Stimulated activated CD8-positive, alpha-beta memory T cell treated with anti-CD3 and anti-CD28 coated beads, Interleukin-15, amount 100 ng/mL, for 1 hour (primary cell): ENCODE data around the gene DCLRE1B.

Experiments used
- DNase-seq: peaks from one replicate; pipeline ENCODE4 v3.0.0-alpha.2; 2020; ENCODE audit warnings: low read depth

Gene DCLRE1B

DNA sequence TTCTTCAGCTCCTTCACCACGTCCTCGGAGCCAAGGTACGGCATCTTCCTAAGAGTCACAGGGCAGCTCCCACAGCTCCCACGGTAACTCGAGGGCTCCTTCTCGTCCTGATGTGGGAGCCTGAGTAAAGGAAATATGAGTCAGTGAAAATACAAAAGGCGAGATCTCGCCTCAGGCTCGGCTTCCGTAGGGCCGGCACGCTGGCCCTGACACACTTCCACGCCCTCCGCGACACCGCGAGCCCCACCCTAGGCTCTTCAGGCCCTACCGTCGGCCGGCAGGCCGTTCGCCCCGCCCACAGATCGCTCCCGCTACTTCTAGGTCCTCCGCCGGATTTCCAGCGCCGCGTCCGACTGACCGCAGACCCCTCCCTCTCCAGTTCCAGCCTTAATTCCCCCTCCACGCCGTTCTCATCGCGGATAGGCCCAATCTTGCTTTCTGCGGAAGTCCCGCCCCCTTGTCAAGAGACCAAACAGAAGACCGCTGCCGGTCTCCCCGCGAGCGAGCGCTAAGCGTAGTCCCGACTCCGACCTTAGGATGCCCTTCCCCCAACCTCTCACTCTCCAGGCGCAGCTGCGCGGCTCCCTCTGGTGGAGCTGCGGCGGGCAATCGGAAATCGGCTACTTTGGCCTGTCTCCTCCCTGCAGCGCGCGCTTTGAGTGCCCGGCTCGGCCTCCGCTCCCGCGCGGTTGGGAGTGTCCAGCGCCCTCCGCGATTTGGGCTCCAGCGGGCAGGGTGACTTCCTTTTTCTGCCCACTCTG is at the start of gene DCLRE1B, which contains the start of gene AP4B1:
Gene DCLRE1B, plus strand, starts transcription at position 653 of the 761 bp plus-strand sequence. CDS start 261 bp downstream, outside the sequence.
Gene AP4B1, minus strand, starts transcription at position 126 of the 761 bp plus-strand sequence. Its CDS starts 82 bp downstream, at position 44.
- peak; percentile 93 for DNase-seq

DNA sequence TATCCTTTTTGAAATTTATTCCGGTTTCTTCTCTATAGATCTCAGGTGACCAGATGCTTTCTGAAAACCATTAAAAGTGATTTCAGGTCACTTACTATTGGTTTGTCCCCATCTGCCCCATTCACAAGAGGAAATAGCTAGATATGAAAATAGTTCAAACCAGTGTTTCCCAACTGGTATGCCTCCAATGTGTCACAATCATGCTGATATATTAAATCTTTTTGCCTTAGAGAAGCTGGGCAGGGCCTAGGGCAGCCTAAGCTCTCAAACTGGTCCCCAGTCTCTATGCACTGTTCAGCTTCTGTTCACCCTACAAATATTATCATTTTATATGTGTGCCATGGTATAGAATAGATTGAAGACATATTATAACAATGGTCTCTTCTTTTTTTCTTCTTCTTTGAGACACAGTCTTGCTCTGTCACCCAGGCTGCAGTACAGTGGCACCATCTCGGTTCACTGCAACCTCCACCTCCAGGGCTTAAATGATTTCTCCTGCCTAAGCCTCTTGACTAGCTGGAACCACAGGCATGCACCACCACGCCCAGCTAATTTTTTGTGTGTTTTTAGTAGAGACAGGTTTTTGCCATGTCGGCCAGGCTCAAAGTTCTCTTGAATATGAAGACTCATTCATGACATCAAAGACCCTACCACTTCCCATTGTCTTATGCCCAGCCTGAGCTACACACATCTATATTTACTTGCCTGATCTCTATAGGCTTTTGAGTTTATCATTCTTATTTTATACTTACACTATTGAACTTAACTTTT is 49.3 kb upstream of the DCLRE1B start:
- no peak for DNase-seq

GRCh38 chr1:113856401-113856790 is 48.7 kb upstream of the DCLRE1B start:
- no peak for DNase-seq

DNA sequence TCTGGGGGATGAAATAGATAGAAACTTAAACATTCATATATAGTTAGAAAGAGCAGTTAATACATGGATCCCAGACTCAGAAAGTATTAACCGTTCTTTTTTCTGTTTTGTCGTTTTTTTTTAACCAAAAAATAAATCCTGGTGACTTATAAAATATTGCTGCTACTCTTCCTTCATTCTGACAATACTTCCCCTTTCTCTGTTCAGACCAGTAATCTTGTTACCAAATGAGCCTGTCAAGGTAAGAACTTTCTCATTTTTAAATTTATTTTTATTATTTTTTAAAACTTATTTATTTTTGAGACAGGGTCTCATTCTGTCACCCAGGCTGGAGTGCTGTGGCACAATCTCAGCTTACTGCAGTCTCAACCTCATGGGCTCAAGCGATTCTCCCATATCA is 47.4 kb upstream of the DCLRE1B start:
- DNase-seq: no peak

DNA sequence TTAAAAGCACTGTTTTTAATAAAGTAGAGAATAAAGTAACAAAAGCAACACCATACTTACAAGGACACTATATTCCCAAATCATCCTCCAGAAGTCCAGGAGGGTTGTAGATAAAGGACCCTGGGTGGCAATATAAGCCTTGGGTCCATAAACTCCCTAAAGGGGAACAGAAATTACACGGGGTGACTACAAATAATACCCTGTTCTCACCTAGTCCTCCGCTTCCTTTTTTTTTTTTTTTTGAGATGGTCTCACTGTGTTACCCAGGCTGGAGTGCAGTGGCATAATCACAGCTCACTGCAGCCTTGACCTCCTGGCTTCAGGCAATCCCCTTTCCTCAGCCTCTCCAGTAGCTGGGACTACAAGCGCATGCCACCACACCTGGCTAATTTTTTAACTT is 46.7 kb upstream of the DCLRE1B start:
- DNase-seq: no peak

DNA sequence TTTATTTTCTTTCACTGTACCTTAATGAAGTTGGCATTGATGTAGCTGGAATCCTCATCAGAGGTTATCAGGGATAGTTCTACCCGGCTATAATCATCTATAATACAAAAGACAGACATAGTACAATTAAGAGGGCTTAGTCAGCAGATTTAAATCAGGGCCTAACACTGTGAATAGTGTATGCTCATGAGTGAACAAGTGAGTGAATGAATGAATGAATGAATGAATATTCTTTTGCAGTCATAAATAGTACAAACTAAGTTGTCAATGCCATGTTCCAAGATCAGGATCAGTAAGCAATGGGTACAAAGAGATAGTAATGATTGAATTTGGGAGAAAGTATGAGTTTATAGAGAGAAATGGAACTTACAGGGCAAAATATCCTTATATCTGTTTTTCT is 46.1 kb upstream of the DCLRE1B start:
- DNase-seq: no peak

GRCh38 chr1:113859478-113860175 is 45.5 kb upstream of the DCLRE1B start:
- DNase-seq: no peak

DNA sequence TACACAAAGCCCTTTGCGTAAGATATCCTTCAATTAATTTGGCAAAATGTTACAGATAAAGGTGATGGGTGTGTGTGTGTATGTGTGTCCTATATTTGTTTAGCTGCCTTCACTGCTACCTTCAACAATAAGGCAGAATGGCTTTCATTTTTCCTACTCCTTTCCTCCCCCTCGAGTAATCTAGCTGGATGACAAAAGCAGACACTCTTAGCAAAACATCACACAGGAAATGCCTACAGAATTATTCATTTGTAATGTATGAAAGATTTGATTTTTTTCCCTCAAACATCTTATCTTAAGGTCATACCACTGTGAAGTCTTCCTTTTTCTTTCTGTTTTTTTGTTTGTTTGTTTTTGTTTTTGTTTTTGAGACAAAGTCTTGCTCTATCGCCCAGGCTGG is 44.2 kb upstream of the DCLRE1B start:
- no peak for DNase-seq

- DNase-seq: no peak
Measured at GRCh38 chr1:113861641-113862040, 43.5 kb upstream of the DCLRE1B start.

DNA sequence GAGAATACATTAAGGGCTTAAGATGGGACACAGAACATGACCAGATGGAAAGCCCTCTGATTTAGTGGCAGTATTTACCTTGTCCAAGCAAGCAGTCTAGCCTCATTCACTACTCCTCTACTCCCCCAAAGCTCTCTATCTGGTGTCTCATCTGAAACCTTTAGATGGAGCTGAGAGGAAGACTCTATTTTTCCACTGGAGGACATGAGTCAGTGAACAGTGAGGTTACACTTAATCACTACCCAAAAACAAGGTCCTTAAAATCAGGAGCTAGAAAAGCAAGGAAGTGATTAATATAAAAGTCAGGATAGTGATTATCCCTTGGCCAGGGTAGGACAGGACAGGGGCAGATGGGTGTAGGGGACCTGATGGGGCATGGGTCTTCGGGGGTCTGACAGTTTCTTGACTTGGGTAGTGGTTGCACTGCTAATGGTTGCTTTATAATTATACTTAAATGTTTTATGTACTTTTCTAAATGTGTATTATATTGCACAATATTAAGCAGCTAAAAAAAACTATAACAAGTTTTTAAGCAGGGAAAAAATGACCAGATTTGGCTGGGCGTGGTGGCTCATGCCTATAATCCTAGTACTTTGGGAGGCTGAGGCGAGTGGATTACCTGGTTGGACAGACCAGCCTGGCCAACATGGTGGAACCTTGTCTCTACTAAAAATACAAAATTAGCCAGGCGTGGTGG is 36.6 kb upstream of the DCLRE1B start:
- DNase-seq: no peak

DNA sequence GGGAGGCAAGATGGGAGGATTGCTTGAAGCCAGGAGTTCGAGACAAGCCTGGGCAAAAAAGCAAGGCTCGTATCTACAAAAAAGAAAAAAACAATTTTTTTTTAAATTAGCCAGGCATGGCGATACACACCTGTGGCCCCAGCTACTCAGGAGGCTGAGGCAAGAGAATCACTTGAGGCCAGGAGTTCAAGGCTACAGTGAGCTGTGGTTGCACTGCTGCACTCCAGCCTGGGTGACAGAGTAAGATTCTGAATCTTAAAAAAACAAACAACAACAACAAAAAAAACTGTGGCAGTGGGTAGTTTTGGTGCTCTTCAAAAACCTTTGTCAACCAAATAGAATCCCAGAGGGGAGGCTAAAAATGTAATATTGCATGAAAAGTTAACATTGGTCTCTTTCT is 34.3 kb upstream of the DCLRE1B start:
- DNase-seq: no peak

- DNase-seq: peak; percentile 55
Measured at GRCh38 chr1:113871597-113872113, 33.5 kb upstream of the DCLRE1B start, which contains the start of gene PTPN22. PTPN22 (minus strand) TSS chr1:113871712.

DNA sequence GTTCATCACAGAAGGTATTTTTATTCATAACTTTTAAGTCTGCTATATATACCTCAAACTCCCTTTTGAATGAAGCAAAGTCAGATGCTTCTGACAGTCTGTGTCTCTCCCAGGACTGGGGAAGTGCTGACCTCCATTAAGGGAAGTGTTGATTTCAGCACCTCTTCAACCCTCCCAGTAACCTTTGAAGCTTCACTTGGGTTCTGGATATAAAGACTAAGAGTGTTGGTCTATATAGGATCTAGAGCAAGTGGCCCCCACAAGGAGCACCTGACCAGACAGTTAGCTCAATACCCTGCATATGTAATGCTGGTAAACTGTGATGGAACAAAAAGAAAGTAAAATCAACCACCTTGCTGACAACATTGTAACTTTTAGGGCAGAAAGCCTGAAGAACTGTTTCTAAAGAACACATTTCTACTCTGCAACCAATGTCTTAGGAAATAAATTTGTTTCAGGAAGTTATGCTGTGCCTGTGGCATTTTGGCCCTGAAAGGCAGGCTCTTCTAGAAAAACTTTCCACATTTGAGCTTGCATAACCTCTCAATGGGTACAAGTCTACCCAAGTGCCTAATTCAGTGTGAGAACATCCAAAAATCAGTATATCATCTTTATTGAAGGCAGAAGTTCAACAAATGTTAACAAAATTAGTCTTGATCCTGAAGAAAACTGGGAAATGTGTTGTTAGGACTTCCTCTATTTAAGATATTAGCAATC is 32.7 kb upstream of the DCLRE1B start:
- DNase-seq: no peak

DNA sequence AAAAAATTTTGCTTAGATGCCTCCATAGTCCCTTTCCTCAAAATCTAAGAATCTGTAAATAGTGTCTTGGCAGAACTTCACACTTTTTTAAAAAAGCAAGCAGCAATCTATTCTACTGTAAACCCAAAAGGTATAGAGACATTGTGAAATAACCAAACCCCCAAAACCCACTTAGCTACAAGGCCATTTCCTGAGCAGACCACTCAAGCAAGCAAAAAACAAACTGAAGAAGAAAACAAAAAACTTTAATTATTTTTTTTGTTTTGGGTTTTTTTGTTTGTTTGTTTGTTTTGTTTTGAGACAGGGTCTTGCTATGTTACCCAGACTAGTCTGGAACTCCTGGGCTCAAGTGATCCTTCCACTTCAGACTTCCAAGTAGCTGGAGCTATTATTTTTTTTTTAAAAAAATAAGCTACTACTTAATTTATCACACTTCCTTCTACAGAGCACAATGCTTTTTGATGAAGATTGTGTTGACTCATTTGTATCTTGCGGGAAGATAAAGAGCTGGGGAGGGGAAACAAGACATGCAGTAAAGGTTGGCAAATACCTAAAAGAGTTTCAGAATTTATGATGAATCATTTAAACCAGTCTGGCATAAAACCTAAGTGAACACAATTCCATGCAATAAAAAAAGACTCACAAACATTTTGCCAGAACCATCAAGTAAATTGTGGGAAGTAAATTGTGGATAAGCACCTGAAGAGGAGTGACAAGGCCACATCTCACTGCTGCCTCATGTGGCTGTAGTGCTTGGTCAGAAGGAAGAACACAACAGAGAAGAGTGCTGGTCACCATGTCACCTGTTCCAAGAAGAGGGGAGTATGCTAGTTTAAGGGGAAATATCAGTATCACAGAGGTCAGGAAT is 30.9 kb upstream of the DCLRE1B start:
- no peak for DNase-seq

DNA sequence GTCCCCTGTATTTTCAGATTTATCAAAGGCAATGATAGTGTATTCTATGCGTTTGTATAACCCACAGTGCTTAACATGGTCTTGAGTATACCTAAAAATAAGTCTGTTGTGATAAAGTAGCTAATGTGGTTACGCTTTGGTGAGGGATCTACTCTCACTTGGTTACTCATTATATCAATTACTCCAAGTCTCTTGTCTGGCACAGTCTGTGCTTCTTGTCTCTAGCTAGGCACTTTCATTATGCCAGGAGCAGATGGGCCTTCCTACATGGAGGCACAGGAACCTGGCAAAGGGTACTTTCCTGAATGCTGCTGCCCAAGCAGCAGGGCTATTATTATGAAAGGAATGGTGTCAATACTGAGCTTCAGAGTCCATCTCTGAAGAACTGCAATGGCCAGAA is 29.4 kb upstream of the DCLRE1B start:
- no peak for DNase-seq

DNA sequence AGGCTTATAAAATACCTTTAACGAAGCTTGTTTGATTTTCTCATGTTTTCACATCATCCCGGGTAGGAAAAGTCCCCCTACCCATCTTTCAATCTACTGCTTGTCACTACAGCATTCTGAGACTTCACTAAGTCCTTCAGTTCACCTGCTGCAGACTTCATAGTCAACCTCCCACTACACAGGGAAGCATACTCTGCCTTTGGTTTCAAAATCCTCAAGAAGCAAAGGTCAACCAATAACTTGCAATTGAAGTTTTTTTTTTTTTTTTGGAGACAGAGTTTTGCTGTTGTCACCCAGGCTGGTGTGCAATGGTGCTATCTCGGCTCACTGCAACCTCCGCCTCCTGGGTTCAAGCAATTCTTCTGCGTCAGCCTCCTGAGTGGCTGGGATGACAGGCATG is 28.9 kb upstream of the DCLRE1B start:
- DNase-seq: no peak

DNA sequence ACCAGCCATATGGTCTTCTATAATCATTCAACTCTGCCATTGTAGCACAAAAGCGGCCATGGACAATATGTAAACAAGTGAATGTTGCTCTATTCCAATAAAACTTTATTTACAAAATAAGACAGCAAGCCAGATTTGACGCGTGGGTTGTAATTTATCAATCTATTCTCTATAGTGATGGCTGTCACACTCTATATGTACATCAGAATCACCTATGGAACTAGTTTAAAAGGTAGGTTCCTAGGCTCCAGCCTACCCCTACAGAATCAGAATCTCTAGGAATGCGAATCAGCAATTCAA is 25.4 kb upstream of the DCLRE1B start:
- DNase-seq: no peak

DNA sequence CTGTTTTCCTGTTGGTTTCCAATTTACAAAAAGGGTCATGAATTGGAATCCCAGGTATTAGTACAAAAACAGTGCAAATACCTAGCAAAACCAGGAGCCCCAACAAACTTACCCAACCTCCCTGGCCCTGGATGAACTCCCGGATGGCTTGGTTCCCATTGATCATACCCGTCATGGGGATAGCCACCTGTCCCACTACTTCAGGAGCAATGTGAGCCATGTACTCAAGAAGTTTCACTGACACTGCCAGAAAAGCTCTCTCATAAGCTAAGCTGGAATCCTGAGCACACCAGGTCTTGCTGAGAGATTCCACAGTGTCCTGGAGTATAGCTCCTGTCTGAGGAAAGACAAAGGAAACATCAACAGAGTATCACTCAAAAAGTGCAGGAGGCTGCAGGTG is 23.5 kb upstream of the DCLRE1B start:
- no peak for DNase-seq

DNA sequence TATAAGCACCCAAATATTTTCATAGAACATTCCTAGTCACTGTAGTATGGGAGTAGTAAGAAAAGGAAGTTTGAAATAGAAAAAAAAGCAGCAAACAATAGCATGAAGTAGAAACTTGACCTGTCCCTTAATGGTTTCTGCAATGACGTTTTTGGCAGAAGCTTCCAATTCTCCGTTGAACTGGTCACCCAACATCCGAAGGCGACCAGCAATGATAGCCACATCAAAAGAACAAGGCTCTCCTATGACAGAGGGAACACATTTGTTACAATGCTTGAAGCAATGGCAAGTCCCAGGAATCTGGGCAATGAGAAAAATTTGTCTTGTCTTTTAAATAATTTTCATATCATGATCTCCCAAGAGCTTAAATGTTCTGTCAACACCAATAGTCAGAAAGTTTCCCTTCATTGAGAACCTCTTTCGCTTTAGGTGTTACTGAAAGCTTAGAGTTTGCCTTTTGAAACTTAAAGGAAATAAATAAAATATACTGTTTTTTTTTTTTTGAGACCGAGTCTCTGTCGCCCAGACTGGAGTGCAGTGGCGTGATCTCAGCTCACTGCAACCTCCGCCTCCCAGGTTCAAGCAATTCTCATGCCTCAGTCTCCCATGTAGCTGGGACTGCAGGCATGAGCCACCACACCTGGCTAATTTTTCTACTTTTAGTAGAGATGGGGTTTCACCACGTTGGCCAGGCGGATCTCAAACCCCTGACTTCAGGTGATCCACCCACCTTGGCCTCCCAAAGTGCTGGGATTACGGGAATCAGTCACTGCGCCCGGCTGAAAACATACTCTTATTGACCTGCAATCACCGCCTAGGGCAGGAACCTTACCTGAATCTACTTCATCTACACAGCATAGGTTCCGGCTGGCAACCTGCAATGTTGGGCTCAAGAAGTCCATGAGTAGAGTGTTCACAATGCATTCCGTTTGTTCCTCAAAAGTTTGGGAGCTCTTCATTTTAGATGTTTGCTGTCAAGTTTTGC is 18.4 kb upstream of the DCLRE1B start:
- no peak for DNase-seq
